ENCODE measurements around the gene TGIF2. TPM values are rescaled to one million over a fixed set of nuclear protein-coding genes. Genes with fewer than 3 reads are reported as not detected.

The TGIF2 gene
- total and polyA plus RNA-seq, 7 experiments from 2014 or later: 32.1 to 44.3 (median 37.7) TPM

DNA sequence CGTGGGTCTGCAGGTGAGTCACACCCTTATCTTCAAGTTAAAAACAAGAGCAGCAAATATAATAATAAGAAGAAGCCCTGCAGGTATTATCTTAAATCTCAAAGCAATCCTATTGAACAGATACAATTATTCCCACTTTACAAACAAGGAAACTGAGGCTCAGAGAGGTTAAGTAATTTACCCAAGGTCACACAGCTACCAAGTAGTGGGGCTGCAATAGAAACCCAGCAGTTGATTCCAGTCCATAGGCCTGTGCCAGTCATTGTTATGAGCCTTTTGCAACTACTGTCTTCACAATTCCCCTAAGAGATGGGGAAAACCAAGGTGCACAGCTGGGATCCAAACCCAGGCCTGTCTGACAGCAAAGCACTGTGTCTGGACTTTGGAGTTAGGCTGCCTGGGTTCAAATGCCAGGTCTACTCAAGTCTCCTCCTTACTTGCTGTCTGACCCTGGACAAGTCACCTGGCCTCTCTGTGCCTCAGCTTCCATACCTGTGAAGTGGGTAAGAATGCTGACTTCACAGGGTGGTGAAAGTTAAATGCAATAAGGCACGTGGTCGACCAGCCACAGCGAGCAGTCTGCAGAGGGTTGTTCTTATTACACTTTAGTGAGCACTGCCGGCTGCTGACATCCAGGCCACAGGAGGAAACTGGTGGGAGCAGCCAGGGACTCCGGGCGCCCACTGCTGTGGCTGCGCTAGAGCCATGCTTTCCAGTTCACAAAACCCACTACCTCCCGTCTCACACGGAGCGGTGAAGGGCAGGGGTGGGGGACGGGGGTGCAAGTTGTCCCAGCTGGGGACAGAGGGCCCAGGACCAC, 26.0 kb upstream of the TGIF2 start:
- H3K4me3 ChIP-seq (ENCODE audit: low read length): no peak overlapping the region
- no peak overlapping the region for H3K27ac ChIP-seq (ENCODE audit: low read depth, low read length)
- no peak overlapping the region for H3K27ac Mint-ChIP-seq
- intact Hi-C loops (cut with micrococcal nuclease): no loop called here
- no peak for ATAC-seq
- no peaks in the 10 kb centered on the region for H3K4me1 Mint-ChIP-seq
- no peaks in the 10 kb centered on the region for H3K36me3 Mint-ChIP-seq
- H3K9me3 Mint-ChIP-seq: no peaks in the 10 kb centered on the region
- H3K27me3 Mint-ChIP-seq: no peaks in the 10 kb centered on the region
- ChIA-PET CTCF (no interaction called here), POLR2A (no interaction called here)
- no peaks in the 10 kb centered on the region for H3K4me1 ChIP-seq (ENCODE audit: control insufficient read depth in 2 of 2, insufficient read depth in 2 of 2, low read length in 2 of 2)
- H3K36me3 ChIP-seq (ENCODE audit: control insufficient read depth in 2 of 3, insufficient read depth in 3 of 3, low read length in 3 of 3): no peaks in the 10 kb centered on the region
- no peak overlapping the region for H3K4me3 Mint-ChIP-seq
- no peaks in the 10 kb centered on the region for H3K27me3 ChIP-seq (ENCODE audit: control insufficient read depth in 2 of 2, insufficient read depth in 2 of 2, low read length in 2 of 2)
- DNase-seq: no peak
- no peaks in the 10 kb centered on the region for H3K9me3 ChIP-seq (ENCODE audit: control insufficient read depth in 2 of 3, low read length in 3 of 3)

DNA sequence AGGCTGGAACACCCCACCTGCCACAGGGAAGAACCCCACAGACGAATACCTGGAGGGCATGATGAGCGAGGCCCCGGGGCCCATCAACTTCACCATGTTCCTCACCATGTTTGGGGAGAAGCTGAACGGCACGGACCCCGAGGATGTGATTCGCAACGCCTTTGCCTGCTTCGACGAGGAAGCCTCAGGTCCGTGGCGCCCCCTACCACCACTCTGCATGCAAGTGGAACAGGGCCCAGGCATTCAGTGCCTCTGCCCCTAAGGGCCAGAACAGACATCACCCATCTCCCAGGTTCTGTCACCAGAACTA, 25.4 kb upstream of the TGIF2 start:
- Mint-ChIP-seq H3K9me3 (no peaks in the 10 kb centered on the region), H3K27ac (no peak overlapping the region), H3K27me3 (no peaks in the 10 kb centered on the region), H3K4me3 (no peak overlapping the region), H3K36me3 (no peaks in the 10 kb centered on the region), H3K4me1 (no peaks in the 10 kb centered on the region)
- Histone ChIP-seq H3K36me3 (ENCODE audit: control insufficient read depth in 2 of 3, insufficient read depth in 3 of 3, low read length in 3 of 3) (no peaks in the 10 kb centered on the region), H3K4me3 (ENCODE audit: low read length) (no peak overlapping the region), H3K4me1 (ENCODE audit: control insufficient read depth in 2 of 2, insufficient read depth in 2 of 2, low read length in 2 of 2) (no peaks in the 10 kb centered on the region), H3K9me3 (ENCODE audit: control insufficient read depth in 2 of 3, low read length in 3 of 3) (no peaks in the 10 kb centered on the region), H3K27me3 (ENCODE audit: control insufficient read depth in 2 of 2, insufficient read depth in 2 of 2, low read length in 2 of 2) (no peaks in the 10 kb centered on the region), H3K27ac (ENCODE audit: low read depth, low read length) (no peak overlapping the region)
- DNase-seq: peak in 1 of 9 donors; percentile 2
- ChIA-PET POLR2A (no interaction called here), CTCF (interaction anchor here (0.8 kb wide), 1 partner anchor 57 kb away, joined by 3 read pairs; no protein-coding TSS in a partner anchor)
- intact Hi-C loops (cut with micrococcal nuclease): no loop called here
- ATAC-seq: no peak

DNA sequence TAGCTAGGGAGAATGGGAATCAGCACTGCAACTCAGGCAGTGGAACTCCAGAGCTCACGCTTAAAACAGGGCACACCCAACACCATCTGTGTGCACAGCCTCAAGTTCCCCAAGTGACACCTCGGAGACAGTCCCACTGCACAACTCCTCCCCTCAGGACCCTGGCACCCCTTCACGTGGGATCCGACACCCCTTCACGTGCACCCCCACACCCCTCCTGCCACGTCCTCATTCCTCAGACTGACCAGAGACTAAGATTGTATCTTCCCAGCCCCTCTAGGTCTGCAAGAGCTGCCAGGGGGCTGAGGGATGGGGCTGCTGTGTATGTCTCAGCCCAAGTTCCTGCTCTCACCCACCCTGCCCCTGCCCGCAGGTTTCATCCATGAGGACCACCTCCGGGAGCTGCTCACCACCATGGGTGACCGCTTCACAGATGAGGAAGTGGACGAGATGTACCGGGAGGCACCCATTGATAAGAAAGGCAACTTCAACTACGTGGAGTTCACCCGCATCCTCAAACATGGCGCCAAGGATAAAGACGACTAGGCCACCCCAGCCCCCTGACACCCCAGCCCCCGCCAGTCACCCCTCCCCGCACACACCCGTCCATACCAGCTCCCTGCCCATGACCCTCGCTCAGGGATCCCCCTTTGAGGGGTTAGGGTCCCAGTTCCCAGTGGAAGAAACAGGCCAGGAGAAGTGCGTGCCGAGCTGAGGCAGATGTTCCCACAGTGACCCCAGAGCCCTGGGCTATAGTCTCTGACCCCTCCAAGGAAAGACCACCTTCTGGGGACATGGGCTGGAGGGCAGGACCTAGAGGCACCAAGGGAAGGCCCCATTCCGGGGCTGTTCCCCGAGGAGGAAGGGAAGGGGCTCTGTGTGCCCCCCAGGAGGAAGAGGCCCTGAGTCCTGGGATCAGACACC, 24.4 kb upstream of the TGIF2 start:
- H3K4me3 ChIP-seq (ENCODE audit: low read length): no peak overlapping the region
- DNase-seq (no peak), ATAC-seq (no peak)
- H3K4me1 Mint-ChIP-seq: peaks cover 0 to 2% (median 0%) of the 10 kb centered on the region in 7 donors
- H3K27ac ChIP-seq (ENCODE audit: low read depth, low read length): no peak overlapping the region
- H3K4me1 ChIP-seq (ENCODE audit: control insufficient read depth in 2 of 2, insufficient read depth in 2 of 2, low read length in 2 of 2): no peaks in the 10 kb centered on the region
- no peak overlapping the region for H3K27ac Mint-ChIP-seq
- no peaks in the 10 kb centered on the region for H3K36me3 ChIP-seq (ENCODE audit: control insufficient read depth in 2 of 3, insufficient read depth in 3 of 3, low read length in 3 of 3)
- no peaks in the 10 kb centered on the region for H3K9me3 Mint-ChIP-seq
- H3K9me3 ChIP-seq (ENCODE audit: control insufficient read depth in 2 of 3, low read length in 3 of 3): no peaks in the 10 kb centered on the region
- intact Hi-C loops (cut with micrococcal nuclease): no loop called here
- no peaks in the 10 kb centered on the region for H3K27me3 ChIP-seq (ENCODE audit: control insufficient read depth in 2 of 2, insufficient read depth in 2 of 2, low read length in 2 of 2)
- CTCF ChIA-PET: interaction anchor here (0.6 to 0.8 kb wide), 2 partner anchors 9 to 56 kb away, joined by 3 to 5 read pairs; no protein-coding TSS in a partner anchor
- H3K27me3 Mint-ChIP-seq: no peaks in the 10 kb centered on the region
- no peak overlapping the region for H3K4me3 Mint-ChIP-seq
- POLR2A ChIA-PET: interaction anchor here (0.5 to 0.6 kb wide), 2 partner anchors 48 to 64 kb away, joined by 4 to 5 read pairs; no protein-coding TSS in a partner anchor
- no peaks in the 10 kb centered on the region for H3K36me3 Mint-ChIP-seq

GRCh38 chr20:36549628-36549941, 23.8 kb upstream of the TGIF2 start:
- Histone ChIP-seq H3K9me3 (ENCODE audit: control insufficient read depth in 2 of 3, low read length in 3 of 3) (no peaks in the 10 kb centered on the region), H3K4me3 (ENCODE audit: low read length) (no peak overlapping the region), H3K4me1 (ENCODE audit: control insufficient read depth in 2 of 2, insufficient read depth in 2 of 2, low read length in 2 of 2) (no peaks in the 10 kb centered on the region), H3K36me3 (ENCODE audit: control insufficient read depth in 2 of 3, insufficient read depth in 3 of 3, low read length in 3 of 3) (no peaks in the 10 kb centered on the region), H3K27ac (ENCODE audit: low read depth, low read length) (no peak overlapping the region), H3K27me3 (ENCODE audit: control insufficient read depth in 2 of 2, insufficient read depth in 2 of 2, low read length in 2 of 2) (no peaks in the 10 kb centered on the region)
- intact Hi-C loops (cut with micrococcal nuclease): no loop called here
- Mint-ChIP-seq H3K9me3 (no peaks in the 10 kb centered on the region), H3K27ac (peak overlapping the region in 1 of 9 donors; percentile 59), H3K4me3 (no peak overlapping the region), H3K27me3 (no peaks in the 10 kb centered on the region), H3K4me1 (peaks cover 0 to 2% (median 0%) of the 10 kb centered on the region in 7 donors), H3K36me3 (no peaks in the 10 kb centered on the region)
- DNase-seq (no peak), ATAC-seq (no peak)
- ChIA-PET POLR2A (no interaction called here), CTCF (no interaction called here)

DNA sequence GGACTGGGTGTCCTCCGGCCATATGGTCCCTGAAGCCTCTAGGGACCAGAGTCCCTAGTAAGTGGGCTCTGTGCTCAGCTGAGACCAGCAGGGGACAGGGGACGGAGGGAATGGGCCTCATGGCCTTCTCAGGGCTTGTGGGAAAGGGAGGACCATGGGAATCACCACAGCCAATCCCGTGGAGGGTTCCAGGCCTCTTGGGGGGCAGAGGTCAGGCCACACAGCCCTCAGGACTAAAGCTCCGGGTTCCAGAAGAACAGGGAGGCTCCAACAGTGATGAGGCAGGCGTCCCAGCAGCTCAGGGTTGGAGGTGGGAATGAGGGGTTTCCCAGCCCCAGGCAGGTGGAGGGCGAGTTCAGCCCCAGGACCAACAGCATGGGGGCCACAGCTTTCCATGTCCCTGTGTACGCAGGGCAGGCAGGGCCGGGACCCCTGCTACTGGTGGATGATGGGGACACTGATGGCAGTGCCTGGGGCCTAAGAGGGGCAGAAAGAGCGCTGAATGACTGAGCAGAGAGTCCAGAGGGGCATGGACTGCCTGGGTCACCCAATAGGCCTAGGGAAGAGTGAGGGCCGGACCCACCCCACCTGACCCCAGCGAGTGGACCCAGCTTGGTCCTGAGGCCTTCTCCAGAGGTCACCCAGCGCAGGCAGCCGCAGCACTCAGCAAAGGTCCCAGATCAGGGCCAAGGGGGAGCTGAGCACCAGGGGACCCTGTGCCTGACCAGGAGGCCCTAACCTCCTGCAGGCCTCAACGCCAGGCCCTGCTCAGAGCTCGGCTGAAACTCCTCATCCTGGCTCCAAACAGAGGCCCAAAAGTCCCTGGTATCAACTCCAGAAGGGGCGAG, 23.2 kb upstream of the TGIF2 start:
- no peaks in the 10 kb centered on the region for H3K4me1 ChIP-seq (ENCODE audit: control insufficient read depth in 2 of 2, insufficient read depth in 2 of 2, low read length in 2 of 2)
- Mint-ChIP-seq H3K9me3 (no peaks in the 10 kb centered on the region), H3K36me3 (no peaks in the 10 kb centered on the region), H3K27me3 (no peaks in the 10 kb centered on the region), H3K27ac (peak overlapping the region in 2 of 9 donors; percentile 15 to 59), H3K4me1 (peaks cover 0 to 2% (median 1%) of the 10 kb centered on the region in 7 donors), H3K4me3 (no peak overlapping the region)
- intact Hi-C loops (cut with micrococcal nuclease): no loop called here
- no peak overlapping the region for H3K27ac ChIP-seq (ENCODE audit: low read depth, low read length)
- no peak for DNase-seq
- no peaks in the 10 kb centered on the region for H3K36me3 ChIP-seq (ENCODE audit: control insufficient read depth in 2 of 3, insufficient read depth in 3 of 3, low read length in 3 of 3)
- H3K27me3 ChIP-seq (ENCODE audit: control insufficient read depth in 2 of 2, insufficient read depth in 2 of 2, low read length in 2 of 2): no peaks in the 10 kb centered on the region
- no peaks in the 10 kb centered on the region for H3K9me3 ChIP-seq (ENCODE audit: control insufficient read depth in 2 of 3, low read length in 3 of 3)
- ChIA-PET CTCF (no interaction called here), POLR2A (no interaction called here)
- ATAC-seq: no peak
- H3K4me3 ChIP-seq (ENCODE audit: low read length): no peak overlapping the region

DNA sequence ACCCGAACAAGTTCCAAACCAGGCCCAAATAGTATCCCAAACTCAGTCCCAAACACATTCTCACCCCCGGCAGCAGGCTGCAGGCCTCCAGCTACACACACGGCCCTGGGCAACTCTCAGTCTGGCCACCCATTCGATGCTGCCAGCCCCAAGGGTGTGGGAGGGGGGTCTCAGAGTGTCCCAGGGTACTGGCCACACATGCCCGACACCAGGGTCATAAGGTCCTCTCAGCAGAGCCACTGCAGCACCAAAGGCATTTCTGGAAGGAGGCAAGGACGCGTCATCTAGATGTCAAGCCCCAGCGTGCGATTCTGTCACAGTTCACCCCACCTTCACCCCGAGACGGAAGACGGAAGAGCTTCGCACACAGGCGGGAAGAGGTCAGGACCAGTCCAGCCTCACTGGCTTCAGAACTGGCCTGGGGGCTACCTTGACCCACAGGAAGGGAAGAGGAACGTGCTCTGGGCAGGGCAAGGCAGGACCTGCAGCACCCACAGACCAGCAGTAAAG, 22.6 kb upstream of the TGIF2 start:
- H3K27me3 ChIP-seq (ENCODE audit: control insufficient read depth in 2 of 2, insufficient read depth in 2 of 2, low read length in 2 of 2): no peaks in the 10 kb centered on the region
- ChIA-PET CTCF (no interaction called here), POLR2A (no interaction called here)
- H3K4me1 ChIP-seq (ENCODE audit: control insufficient read depth in 2 of 2, insufficient read depth in 2 of 2, low read length in 2 of 2): no peaks in the 10 kb centered on the region
- H3K27ac ChIP-seq (ENCODE audit: low read depth, low read length): no peak overlapping the region
- H3K36me3 Mint-ChIP-seq: no peaks in the 10 kb centered on the region
- no peaks in the 10 kb centered on the region for H3K9me3 Mint-ChIP-seq
- H3K36me3 ChIP-seq (ENCODE audit: control insufficient read depth in 2 of 3, insufficient read depth in 3 of 3, low read length in 3 of 3): no peaks in the 10 kb centered on the region
- H3K4me3 ChIP-seq (ENCODE audit: low read length): no peak overlapping the region
- intact Hi-C loops (cut with micrococcal nuclease): no loop called here
- ATAC-seq: no peak
- H3K27ac Mint-ChIP-seq: peak overlapping the region in 1 of 9 donors; percentile 60
- H3K4me3 Mint-ChIP-seq: no peak overlapping the region
- peaks cover 0 to 5% (median 2%) of the 10 kb centered on the region in 7 donors for H3K4me1 Mint-ChIP-seq
- no peaks in the 10 kb centered on the region for H3K9me3 ChIP-seq (ENCODE audit: control insufficient read depth in 2 of 3, low read length in 3 of 3)
- DNase-seq: no peak
- H3K27me3 Mint-ChIP-seq: no peaks in the 10 kb centered on the region

All from naive thymus-derived CD4-positive, alpha-beta T cell (primary cell).